Ascending aorta (tissue), 2 donors: ENCODE results near the gene BPIFB1. TPM values are rescaled to one million over a fixed set of nuclear protein-coding genes. Genes with fewer than 3 reads are reported as not detected.
A peak's percentile ranks its signal among the peaks of the same experiment; 100 is the strongest.

Experiments
- DNase-seq, 2 donors: peaks; one replicate each; pipeline ENCODE4 v3.0.0-alpha.2; 2019; ENCODE audit warnings: low spot score in 2 of 2
- H3K27ac ChIP-seq, 2 donors: fragments of 200-600 bp; sonication (generic); one replicate each; pipeline ENCODE4 v1.5.1; 2016 to 2017; ENCODE audit warnings: mild to moderate bottlenecking in 1 of 2
- H3K27me3 ChIP-seq: fragments of 200-600 bp; sonication (generic); one replicate; pipeline ENCODE4 v1.5.1; 2017
- H3K36me3 ChIP-seq, 2 donors: fragments of 200-600 bp; sonication (generic); one replicate each; pipeline ENCODE4 v1.5.1; 2016
- H3K4me1 ChIP-seq, 2 donors: fragments of 200-600 bp; sonication (generic); one replicate each; pipeline ENCODE4 v1.5.1; 2016 to 2017; ENCODE audit warnings: mild to moderate bottlenecking in 1 of 2
- H3K4me3 ChIP-seq, 2 donors: fragments of 200-600 bp; sonication (generic); one replicate each; pipeline ENCODE4 v1.5.1; 2016 to 2017; ENCODE audit warnings: mild to moderate bottlenecking in 1 of 2
- H3K9me3 ChIP-seq, 2 donors: fragments of 200-600 bp; sonication (generic); one replicate each; pipeline ENCODE4 v1.5.1; 2016
- CTCF ChIP-seq, 3 experiments: fragments of 200-600 bp in 2 of 3; fragments of 450-650 bp in 1 of 3; sonication (generic) in 2 of 3; IDR thresholded peaks; one replicate each; pipeline ENCODE4 v1.5.1; 2016 to 2019; ENCODE audit warnings: antibody characterized with exemption in 3 of 3, mild to moderate bottlenecking in 1 of 3, moderate library complexity in 1 of 3
- intact Hi-C: fragments of 100-400 bp; cut with DNase I; formaldehyde crosslinking; loops from one replicate; pipeline ENCODE4 v1.15.1; 2023
- total RNA-seq: library from RNA; depleted of rRNA; stranded (reverse); fragments of >200 nt; gene quantifications from one replicate; pipeline ENCODE4 v1.1.0, GENCODE V29; 2016

BPIFB1 gene
- total RNA-seq, 1 donor from 2014 or later = not detected

GRCh38 chr20:33299111-33299603, 16.1 kb downstream of the BPIFB1 start:
- Histone ChIP-seq H3K4me1 (no peaks in the 10 kb centered on the region), H3K36me3 (no peaks in the 10 kb centered on the region), H3K27ac (no peak overlapping the region), H3K27me3 (no peaks in the 10 kb centered on the region), H3K4me3 (no peak overlapping the region), H3K9me3 (no peaks in the 10 kb centered on the region)
- TF ChIP-seq CTCF (IDR thresholded peaks at IDR 0.05) = peak; percentile 42 to 78 (median 72)
- peak in 1 of 2 donors; percentile 64 for DNase-seq
- intact Hi-C loops = loop anchor here (10.0 kb wide), 1 partner anchor 394 kb away; no protein-coding TSS in a partner anchor

DNA sequence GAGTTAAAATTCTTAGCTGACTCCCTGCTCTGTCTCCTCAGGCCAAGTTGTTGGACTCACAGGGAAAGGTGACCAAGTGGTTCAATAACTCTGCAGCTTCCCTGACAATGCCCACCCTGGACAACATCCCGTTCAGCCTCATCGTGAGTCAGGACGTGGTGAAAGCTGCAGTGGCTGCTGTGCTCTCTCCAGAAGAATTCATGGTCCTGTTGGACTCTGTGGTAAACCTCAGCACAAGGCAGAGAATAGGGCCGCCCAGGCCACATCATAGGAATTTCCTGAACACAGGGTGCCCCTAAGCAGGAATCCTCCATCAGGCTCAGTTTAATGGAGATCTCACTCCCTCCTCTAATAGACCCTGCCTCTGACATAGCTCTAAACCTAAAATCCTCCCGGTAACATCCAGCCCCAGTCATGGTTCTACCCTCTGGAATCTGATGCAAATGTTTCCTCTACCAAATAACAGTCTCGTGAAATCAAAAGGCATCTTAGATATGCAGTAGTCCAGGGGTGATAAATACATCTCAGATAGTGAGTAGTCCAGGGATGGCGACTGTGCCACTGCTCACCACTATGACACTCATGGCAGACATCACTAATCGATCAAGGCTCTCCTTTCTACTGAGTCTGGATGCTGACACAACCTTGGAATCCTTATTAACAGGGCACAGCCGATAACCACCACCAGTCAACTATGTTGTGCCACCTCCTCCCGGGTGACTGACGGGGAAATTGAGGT, 18.3 kb downstream of the BPIFB1 start:
- H3K9me3 ChIP-seq = no peaks in the 10 kb centered on the region
- H3K27ac ChIP-seq = no peak overlapping the region
- no peaks in the 10 kb centered on the region for H3K27me3 ChIP-seq
- no peak for TF ChIP-seq CTCF (IDR thresholded peaks at IDR 0.05)
- intact Hi-C loops = no loop called here
- H3K4me3 ChIP-seq = no peak overlapping the region
- no peaks in the 10 kb centered on the region for H3K4me1 ChIP-seq
- DNase-seq = no peak
- H3K36me3 ChIP-seq = no peaks in the 10 kb centered on the region

DNA sequence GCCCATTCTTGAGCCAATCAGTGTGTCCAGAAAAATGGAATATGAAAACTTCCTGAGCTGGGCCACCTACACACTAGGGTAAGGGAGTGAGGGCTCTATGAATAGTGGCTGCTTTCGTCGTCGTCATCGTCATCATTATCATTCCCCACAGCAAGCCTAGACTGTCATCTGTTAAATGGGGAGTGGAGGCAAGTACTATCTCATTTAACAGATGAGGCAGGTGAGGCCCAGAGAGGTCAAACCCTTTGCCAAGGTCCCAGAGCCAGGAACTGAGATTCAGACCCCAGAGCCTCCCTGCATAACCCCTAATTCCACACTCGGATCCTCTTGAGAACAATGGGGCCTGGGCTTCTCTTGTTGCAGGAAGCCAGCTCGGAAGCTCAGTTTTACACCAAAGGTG, 20.6 kb downstream of the BPIFB1 start:
- Histone ChIP-seq H3K36me3 (no peaks in the 10 kb centered on the region), H3K27ac (no peak overlapping the region), H3K9me3 (no peaks in the 10 kb centered on the region), H3K4me3 (no peak overlapping the region), H3K27me3 (no peaks in the 10 kb centered on the region), H3K4me1 (no peaks in the 10 kb centered on the region)
- no peak for TF ChIP-seq CTCF (IDR thresholded peaks at IDR 0.05)
- intact Hi-C loops = no loop called here
- no peak for DNase-seq

GRCh38 chr20:33304046-33304445, 21.0 kb downstream of the BPIFB1 start:
- TF ChIP-seq CTCF (IDR thresholded peaks at IDR 0.05) = no peak
- Histone ChIP-seq H3K36me3 (no peaks in the 10 kb centered on the region), H3K9me3 (no peaks in the 10 kb centered on the region), H3K4me3 (no peak overlapping the region), H3K4me1 (no peaks in the 10 kb centered on the region), H3K27me3 (no peaks in the 10 kb centered on the region), H3K27ac (no peak overlapping the region)
- intact Hi-C loops = no loop called here
- DNase-seq = no peak

DNA sequence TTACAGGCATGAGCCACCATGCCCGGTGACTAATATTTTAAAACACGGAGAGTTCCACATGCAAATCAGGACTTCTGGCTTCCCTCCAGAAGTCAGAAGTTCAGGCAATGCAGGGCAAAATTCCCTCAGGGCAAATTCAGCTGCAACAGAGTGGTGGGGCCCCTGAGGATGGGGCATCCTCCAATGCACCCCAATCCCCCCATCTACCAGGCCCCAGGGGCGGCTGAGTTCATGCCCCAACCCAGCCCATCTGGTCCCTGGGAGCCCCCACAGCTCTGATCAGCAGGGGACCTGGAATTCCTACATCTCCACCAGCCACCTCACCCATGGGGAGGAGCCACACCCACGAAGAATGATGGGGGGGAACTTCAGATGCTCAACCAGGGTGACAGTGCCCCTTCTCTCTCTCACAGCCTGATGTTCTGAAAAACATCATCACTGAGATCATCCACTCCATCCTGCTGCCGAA, 22.6 kb downstream of the BPIFB1 start:
- TF ChIP-seq CTCF (IDR thresholded peaks at IDR 0.05) = no peak
- Histone ChIP-seq H3K27me3 (no peaks in the 10 kb centered on the region), H3K9me3 (no peaks in the 10 kb centered on the region), H3K4me3 (no peak overlapping the region), H3K4me1 (no peaks in the 10 kb centered on the region), H3K27ac (no peak overlapping the region), H3K36me3 (no peaks in the 10 kb centered on the region)
- DNase-seq = no peak
- intact Hi-C loops = no loop called here
